GM20000 (cell line): ENCODE measurements around the gene MTG1.

Experiments
- DNase-seq: peaks from one replicate; pipeline ENCODE4 v3.0.0; 2012; ENCODE audit warnings: low spot score
- TF ChIP-seq, protein P1 (sequence below): IDR thresholded peaks from 2 replicates; pipeline ENCODE4 v1.5.1; 2012; ENCODE audit warnings: mild to moderate bottlenecking, control low read depth; ENCODE audit errors: extremely low read depth, missing control alignments

The MTG1 gene

DNA sequence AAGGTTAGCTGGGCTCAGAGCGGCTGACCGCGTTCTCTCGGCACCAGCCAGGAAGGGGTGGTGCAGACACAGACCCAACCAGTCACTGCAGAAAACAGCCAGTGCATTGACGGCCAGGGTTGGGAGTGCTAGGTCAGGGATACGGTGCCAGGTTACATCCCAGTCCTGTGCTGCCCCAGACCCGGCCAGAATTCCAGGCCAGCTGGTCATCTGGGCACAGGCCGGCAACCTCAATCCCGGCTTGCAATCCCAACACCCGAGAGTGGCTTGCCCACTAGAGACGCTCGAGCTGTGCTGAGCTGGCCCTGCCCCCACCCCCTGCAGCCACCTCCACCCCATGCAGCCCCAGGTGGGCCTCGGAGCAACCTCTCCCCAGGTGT is 43.0 kb upstream of the MTG1 start:
- TF ChIP-seq, protein P1, sequence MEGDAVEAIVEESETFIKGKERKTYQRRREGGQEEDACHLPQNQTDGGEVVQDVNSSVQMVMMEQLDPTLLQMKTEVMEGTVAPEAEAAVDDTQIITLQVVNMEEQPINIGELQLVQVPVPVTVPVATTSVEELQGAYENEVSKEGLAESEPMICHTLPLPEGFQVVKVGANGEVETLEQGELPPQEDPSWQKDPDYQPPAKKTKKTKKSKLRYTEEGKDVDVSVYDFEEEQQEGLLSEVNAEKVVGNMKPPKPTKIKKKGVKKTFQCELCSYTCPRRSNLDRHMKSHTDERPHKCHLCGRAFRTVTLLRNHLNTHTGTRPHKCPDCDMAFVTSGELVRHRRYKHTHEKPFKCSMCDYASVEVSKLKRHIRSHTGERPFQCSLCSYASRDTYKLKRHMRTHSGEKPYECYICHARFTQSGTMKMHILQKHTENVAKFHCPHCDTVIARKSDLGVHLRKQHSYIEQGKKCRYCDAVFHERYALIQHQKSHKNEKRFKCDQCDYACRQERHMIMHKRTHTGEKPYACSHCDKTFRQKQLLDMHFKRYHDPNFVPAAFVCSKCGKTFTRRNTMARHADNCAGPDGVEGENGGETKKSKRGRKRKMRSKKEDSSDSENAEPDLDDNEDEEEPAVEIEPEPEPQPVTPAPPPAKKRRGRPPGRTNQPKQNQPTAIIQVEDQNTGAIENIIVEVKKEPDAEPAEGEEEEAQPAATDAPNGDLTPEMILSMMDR = no peak
- no peak for DNase-seq

DNA sequence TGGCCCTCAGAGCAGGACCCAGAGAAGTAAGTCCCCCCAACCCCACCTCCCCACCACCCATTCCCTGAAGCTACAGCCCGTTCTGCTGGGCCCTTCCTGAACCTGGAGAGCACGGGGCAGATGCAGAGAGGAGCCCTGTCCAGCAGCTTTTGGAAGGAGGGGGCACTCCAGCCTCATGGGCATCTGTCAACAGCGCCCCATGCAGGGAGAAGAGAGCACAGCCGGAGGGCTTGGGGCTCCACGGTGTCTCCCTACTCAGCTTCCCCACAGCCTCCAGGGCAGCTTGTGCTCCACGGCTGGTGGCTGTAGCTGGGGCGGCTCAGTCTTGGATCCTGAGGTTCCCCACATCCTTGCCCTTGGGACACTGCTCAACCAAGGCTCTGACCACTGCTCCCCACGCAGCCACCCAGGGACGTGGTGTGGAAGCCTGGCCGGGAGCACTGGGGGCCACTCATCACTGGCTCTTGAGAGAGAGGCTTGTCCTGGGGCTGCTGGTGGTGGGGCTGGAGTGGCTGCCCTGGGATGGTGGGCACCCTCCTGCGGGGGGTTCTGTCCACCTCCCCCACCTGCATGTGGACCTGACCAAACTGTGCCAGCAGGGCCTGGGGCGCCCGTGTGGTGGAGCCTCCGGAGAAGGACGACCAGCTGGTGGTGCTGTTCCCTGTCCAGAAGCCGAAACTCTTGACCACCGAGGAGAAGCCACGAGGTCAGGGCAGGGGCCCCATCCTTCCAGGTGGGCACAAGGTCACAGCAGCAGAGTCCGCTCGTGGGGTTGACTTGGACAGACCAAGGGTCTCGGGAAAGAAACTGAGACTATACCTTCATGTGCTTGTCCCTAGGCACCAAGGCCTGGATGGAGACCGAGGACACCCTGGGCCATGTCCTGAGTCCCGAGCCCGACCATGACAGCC is 42.3 kb upstream of the MTG1 start:
- TF ChIP-seq, protein P1 = no peak
- no peak for DNase-seq

DNA sequence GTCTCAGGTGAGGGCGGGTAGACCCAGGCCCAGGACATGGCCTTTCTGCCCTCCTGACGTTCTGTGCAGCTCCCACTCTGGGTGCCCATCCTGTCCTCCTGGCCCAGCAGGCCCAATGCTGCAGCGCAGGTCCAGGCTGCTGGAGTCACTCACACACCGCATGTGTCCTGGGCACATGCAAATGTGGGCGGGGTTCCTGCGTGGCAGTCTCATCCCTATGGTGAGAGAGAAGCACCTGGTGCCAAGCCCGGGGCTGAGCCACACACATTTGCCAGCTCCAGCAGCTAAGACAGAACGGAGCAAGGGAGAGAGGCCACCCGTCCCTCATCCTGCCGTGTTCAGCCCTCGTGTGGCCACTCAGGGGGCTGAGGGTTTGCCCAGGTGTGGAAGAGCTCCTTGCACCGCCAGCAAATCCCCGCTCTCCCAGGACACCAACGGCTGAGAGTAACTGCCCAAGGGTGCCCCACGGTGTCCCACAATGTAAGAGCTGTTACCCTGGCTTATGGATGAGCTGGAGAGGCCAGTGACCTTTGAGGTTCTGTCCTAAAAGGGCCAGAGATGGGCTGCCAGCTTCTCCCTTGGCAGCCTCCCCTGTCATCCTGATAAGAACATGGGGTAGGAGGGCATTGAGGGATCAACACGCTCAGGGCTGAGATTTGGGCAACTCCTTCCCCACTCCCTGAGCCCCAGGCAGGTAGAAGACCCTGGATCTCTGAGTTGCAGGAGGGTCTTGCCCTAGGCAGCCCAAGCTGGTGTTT is 40.6 kb upstream of the MTG1 start:
- TF ChIP-seq, protein P1 = no peak
- DNase-seq = no peak

DNA sequence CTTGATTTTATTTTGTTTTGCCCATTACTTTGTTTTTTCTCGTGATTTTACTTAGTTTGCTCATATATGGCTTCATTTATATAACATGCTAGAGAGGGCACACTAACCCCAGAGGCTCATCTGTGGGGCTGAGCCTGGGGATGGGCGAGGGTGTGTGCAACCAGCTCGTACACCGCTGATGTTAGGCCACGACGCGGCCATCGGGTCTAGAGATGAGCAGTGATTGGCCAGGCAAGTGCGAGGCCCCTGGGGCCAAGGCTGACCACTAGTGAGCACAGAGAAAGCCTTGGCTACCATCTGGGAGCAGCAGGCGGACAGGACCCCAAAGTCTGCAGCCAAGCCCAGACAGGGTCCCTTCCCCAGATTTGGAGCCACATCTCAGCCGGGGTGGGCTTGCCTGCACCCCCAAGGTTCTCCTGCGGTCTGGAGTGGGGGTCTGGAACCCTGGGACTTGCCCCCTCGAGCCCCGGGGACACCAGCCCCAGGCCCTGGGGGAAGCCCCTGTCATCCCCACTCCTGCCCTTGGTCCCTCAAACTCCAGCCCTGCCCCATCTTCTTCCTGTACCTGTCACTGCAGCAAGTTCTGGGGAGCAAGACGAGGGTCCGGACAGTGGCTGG is 39.9 kb upstream of the MTG1 start:
- no peak for DNase-seq
- TF ChIP-seq, protein P1 = no peak

DNA sequence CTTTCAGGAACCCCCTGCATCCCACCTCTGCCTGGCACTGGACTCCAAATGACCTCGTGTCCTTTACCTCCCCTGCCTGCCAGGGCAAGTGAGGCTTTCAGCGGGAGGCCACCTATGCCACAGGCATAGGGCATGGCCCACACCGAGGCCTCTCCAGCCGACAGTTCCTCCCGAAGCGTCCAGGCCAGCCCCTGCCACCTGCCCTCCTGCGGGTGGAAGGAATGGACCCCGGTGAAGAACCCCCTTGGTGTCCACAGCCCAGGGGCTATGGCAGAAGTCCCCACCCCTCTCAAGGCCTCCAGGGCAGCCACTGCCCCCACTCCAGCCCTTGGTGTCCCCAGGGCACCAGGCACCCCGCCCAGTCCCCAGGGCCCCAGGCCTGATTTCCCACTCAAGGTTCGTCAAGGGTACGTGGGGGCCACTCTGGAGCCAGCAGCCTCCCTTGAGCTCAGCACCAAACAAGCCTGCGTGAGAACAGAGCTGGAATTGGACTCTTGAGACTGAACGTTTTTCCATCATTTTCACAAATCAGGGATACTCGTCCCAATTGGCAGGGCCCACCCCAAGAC is 39.2 kb upstream of the MTG1 start:
- TF ChIP-seq, protein P1 = no peak
- no peak for DNase-seq

DNA sequence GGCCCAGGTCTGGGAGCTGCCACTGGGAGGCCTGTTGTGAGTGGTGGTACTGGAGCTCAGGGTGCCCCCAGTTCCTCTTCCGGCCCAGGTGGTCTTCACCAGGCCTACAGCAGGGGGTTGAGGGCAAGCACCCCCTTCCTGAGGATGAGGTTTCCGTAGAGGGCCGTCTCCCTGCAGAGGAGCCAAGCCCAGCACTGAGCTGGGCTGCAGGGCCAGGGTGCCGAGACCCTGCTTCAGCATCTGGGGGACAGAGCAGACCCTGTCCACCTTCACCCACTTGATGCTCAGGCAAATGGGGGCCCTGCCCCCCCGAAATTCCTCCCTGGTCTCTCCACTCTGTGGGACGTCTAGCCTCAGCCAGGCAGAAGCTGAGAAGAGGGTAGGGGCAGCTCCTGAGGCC is 38.7 kb upstream of the MTG1 start:
- no peak for DNase-seq
- TF ChIP-seq, protein P1 = no peak
